Activated CD4-positive, alpha-beta T cell treated with anti-CD3 and anti-CD28 coated beads for 24 hours (primary cell): ENCODE measurements around the gene MTMR10.

ENCODE experiments used
- DNase-seq, 2 donors: peaks; one replicate each; pipeline ENCODE4 v3.0.0-alpha.2; 2020; ENCODE audit warnings: low read depth in 2 of 2

Gene MTMR10

GRCh38 chr15:30956216-30957124, 35.0 kb downstream of the MTMR10 start:
- no peak for DNase-seq

- DNase-seq, result no peak
These were observed 36.8 kb downstream of the MTMR10 start for GRCh38 chr15:30954674-30955073.

DNA sequence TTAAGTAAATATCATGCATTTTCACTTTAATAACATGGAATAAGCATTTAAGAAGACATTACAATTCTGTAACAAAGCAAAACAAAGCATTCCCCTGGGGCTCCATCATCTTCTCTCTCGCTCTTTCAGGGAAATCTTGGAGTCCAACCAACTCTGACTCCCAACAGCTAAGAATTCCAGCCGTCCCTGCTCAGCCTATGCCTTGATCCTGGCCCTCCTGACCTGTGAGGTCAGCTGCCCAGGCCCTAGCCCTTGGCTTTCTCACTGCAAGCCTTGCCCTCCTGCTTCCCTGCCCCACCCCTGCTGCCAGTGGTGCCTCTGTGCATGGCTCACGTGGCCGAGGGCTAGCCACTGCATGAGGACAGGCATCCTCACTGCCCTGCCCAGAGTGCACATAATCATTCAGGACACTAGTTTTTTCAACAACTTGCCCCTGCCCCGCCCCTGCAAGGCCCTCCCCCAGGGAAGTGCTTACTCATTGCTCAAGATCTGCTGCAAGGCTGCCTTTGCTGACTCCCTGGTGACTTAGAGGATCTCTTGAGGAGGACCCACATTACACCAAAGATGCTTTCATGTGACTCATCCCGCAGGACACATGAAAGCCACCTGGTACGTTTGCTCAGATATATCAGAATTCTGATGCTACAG, 37.6 kb downstream of the MTMR10 start:
- DNase-seq, result no peak

DNA sequence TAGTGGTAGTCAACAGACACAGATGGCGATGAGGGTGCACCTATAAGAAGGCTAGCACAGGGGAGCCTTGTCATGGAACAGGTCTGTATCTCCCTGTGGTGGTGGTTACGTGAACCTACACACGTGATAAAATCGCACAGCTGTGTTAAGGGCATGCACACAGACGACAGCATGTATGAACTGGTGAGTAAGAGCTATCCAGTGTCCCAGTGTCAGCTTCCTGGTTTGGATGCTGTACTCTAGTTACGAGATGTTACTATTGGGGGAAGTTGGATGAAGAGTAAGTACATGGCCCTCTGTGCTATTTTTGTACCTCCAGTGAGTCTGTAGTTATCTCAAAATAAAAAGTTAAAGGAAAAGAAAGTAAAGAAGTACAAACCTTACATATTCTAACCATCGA, 38.2 kb downstream of the MTMR10 start:
- DNase-seq, result no peak

DNA sequence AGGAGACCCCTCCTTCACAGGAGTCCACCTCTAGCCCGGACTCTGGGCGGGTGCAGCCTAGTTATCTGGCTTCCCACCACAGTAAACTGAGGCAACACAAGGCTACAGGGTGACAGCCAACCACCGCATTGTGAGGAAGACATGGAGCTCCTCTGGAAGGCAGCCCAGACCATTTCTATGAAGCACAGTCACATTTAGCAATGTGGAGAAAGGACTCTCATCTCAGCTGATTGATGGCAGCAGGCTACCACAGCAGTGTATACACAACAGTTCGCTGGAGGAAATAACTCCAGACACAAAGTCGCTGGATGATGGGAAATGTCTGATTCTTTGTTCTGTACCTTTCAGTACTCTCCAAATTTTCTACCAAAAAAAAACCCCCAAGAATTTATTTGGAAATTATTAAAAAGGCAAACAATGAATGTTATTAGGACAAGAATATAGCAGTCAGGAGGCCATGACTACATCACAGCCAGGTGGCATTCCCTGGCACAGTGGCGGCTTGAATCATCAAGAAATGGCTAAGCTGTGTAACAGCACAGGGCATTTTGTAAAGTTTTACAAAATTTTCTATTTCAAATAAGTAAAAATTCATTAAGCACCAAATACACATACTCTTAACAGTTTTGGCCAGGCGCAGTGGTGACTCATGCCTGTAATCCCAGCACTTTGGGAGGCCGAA, 47.6 kb downstream of the MTMR10 start:
- DNase-seq, result no peak

- DNase-seq, result no peak
These were observed 49.9 kb downstream of the MTMR10 start for GRCh38 chr15:30941520-30941919.

- no peak for DNase-seq
These were observed 51.1 kb downstream of the MTMR10 start for GRCh38 chr15:30940359-30940758.

DNA sequence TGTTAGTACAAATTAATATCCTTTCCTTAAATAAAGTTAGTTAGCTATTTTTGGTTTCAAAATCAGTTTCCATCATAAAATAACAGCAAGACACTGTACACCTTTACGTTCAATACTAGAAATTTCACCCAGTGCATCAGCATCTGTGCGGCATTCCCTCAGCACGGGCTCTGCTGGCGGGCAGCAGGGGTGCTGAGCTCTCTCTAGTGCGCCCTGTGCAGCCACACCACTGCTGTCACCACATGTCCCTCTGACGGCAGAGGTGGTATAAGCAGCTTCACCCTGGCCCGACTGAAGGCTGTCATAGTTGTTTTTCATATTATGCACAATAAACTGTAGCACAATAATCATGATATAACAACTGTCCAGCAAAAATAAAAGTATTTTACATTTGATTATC, 52.3 kb downstream of the MTMR10 start:
- no peak for DNase-seq

DNA sequence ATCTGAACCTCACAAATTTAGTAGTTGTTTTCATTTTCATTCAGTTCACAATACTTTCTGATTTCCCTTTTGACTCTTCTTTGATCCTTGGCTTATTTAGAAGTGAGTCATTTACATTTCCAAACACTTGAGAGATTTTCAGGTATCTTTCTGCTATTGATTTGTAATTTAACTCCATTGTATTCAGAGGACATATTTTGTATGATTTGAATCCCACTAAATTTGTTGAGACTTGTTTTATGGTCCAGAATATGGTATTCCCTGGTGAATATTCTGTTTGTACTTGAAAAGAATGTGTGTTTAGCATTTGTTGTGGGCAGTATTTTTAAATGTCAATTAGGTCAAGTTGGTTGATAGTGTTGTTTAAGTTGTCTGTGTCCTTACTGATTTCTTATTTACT, 58.1 kb downstream of the MTMR10 start:
- no peak for DNase-seq

GRCh38 chr15:30930422-30930821, 61.0 kb downstream of the MTMR10 start:
- DNase-seq, result no peak

DNA sequence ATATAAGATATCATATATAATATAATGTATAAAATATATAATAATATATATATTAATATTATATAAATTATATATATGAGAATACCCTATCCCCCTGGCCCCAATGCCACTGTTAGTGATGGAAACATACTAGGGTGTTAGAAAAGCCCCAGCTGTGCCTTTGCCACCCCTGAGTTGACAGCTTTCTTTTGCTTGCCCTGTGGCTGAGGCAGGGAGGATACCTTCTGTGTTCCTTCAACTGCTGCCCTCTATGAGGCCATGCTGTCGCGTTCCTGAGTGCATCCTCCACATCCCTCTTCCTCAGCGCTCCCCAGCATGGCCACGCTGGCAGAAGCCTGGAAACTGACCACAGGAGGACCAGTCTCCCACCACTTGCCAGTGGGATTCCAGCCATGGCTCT, 61.4 kb downstream of the MTMR10 start:
- no peak for DNase-seq

GRCh38 chr15:30929064-30929669, 62.3 kb downstream of the MTMR10 start:
- DNase-seq, result no peak

DNA sequence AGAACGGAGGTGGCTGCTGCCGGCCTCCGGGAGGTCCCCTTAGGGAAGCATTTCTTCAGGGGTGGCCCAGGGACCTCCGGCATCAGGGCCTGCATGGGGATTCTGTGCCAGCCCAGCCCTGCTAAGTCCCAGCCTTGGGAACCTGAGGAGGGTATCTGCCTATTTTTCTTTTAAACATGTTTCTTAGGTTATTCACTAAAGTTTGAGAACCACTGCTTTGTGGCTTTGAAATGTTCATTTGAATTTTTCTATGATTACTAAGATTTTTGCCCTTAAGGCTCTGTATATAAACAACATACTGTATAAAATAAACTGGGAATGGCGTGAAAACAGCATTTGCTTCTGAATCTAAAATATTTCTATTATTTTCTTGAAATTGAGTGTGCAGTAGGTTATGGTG, 63.4 kb downstream of the MTMR10 start:
- DNase-seq, result no peak

DNA sequence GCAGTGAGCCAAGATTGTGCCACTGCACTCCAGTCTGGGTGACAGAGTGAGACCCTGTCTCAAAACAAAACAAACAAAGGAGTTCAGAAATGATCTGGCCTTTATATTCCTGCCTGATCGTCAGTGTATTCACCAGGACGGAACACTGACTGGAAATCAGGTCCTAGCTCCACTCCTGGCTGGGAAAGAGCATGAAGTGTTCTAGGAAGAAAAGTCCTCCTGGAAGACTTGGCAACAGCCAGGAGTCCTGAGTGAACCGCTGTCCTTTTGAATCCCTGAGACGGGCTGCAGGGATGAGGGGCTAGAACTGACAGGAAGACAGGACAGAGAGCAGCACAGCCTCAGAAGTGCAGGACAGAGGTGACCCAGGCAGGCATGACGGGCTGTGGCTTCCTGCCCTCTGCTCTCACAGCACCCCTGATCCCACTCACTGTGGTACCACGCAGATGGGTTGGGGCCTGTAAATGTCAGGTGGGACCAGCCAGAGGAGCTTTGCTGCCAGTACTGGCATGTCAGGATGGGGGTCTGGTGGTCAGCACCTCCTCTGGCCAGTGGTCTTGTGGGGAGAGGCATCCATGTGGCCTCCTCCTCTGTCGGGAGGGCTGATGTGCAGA, 64.2 kb downstream of the MTMR10 start:
- no peak for DNase-seq

GRCh38 chr15:30926161-30926560, 65.3 kb downstream of the MTMR10 start:
- DNase-seq, result no peak

DNA sequence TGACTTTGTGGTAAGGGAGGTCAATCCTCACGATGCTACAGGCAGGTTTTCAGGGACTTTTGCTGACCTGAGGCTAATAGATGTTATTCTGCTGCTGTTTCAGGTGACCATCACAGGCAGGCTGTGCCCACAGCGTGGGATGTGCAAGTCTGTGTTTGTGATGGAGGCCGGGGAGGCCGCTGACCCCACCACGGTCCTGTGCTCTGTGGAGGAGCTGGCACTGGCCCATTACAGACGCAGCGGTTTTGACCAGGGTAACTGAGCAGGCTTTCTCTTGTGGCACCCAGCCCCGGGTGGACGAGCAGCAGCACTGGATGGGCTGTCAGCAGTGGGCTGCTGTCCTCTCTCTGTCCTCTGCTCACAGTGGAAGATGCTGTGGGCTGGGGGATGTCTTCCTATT, 65.7 kb downstream of the MTMR10 start:
- DNase-seq, result no peak

DNA sequence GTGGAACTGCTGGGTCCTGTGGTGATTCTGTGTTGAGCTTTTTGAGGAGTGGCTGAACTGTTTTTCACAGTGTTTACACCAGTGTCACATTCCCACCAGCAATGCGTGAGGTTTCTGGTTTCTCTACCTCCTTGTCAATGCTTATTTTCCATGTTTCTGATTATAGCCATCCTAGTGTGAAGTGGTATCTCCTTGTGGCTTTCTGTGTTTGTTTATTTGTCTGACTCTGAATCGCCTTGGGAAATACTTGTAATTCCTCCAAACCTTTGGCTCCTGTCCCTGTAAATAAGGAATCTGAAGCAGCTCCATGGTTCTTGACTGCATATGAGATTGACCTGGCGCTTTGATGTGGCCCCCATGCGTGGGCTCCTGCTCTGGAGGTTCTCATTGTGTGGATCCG, 67.1 kb downstream of the MTMR10 start:
- DNase-seq, result no peak

GRCh38 chr15:30923429-30923828, 68.0 kb downstream of the MTMR10 start:
- no peak for DNase-seq

DNA sequence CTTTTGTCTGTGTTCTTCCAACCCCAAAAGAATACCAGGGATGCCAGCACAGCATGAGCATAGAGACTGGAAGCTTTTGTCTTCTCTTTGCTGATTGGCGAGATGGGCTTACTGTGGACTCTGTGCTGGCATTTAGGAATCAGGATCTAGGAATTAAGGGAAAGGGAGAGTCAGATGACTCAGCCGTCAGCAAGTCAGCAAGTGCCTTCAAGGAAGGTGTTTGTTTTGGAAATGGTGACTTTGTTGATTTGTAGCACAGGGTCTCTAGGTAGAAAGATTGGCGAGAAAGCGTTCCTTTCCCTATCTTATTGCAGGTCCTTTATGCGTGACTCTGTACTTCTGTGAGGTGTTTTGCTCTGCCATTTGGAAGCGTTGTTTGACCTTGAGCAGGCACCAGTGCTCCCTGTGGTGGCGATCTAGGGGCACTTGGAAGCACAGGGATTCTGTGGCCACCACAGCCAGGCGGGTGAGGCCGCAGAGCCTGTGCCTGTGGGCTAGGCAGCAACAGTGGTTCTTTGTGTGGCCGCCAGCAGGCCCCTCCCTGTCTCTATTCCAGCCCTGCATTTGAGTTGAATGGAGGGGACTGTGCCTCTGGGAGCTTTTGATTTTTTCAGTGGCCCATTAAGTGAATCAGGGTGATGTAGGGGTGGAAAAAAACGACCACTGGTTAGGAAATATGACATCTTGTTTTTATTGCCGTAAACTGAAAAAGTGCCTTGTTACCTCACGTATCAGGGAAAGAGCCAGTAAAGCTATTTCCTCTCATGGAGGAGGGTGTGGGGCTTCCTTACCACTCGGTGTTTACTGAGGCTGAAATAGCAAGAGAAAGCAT, 68.7 kb downstream of the MTMR10 start:
- no peak for DNase-seq

DNA sequence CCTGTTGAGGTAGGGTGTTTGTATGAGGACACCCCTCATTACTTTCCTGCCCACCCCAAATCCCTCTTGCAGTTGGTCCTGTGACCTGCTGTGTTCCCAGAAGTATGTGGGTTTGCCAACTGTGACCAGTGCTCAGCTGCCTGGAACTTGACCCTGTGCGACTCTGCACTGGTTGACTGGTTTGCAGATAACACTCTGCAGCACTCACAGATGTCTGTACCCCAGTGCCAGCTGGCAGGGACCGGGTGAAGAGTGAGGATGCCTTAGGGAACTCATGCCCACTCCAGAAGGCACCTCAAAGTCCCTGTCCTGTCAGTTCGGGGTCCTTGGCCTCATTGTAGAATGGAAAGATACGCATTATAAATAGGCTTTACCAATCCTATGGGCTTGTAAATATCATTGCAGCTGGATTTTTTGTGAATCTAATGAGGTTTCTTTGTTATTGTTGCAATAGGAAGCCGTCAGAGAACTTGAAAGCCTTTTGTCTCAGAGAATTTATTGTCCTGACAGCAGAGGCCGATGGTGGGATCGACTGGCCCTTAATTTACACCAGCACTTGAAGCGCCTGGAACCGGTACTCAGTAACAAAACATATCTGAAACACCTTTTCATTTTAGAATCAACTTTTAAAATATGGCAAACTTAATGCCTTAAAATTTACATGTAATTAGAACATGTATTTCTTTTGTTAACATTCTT, 69.5 kb downstream of the MTMR10 start:
- no peak for DNase-seq
